Measurements from ENCODE around the gene MRAP. TPM values are rescaled to one million over a fixed set of nuclear protein-coding genes. Genes with fewer than 3 reads are reported as not detected.

The MRAP gene
- total and polyA plus RNA-seq, 2 experiments from 2014 or later: not detected

DNA sequence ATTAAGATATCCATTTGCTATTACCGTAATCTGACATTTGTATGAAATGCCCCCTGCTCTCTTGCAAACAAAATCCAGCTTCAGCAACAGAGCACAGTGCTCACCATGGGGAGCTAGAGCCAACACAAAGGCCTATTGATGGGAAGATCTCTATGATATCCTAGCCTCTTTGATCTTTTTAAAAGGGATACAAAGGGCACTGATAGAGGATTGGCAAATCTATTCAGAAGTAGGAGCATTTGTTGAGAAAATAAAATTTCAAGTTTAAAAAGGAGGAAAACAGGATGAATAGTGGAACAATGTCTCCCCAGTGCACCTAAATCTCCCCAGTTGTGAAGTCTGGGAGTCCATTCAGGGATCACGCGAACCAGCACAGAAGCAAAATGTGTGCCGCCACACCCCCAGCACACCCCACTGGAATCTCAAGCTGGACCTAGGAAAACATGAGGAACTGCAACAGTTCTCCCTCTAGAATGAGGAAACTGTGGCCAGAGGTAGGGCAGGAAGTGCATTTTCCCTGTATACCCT is 32.2 kb downstream of the MRAP start:
- Histone ChIP-seq H3K27me3 (replicated peaks; ENCODE audit: insufficient read depth) (no peaks in the 10 kb centered on the region), H3K27ac (0 out of 2 replicates have a peak overlapping the region, but pooled peaks have one; percentile 88), H3F3A (ENCODE audit: insufficient read depth) (peaks cover 58% of the 10 kb centered on the region), H3K79me2 (ENCODE audit: insufficient read depth) (peaks cover 30% of the 10 kb centered on the region), H3K9ac (no peak overlapping the region), H2AFZ (no peak overlapping the region), H3K9me3 (ENCODE audit: low read depth) (no peaks in the 10 kb centered on the region), H3K4me2 (ENCODE audit: unreplicated experiment) (no peak overlapping the region), H3K4me1 (ENCODE audit: insufficient read depth) (peaks cover 43% of the 10 kb centered on the region), H3K4me3 (no peak overlapping the region), H3K9me2 (ENCODE audit: insufficient read depth) (no peaks in the 10 kb centered on the region), H3K36me3 (ENCODE audit: low read depth) (peaks cover 45% of the 10 kb centered on the region), H4K20me1 (ENCODE audit: insufficient read depth) (no peaks in the 10 kb centered on the region)
- no peak for TF ChIP-seq EZH2phosphoT487 (IDR thresholded peaks at IDR 0.05; ENCODE audit: insufficient read depth, low read depth)
- no peak for TF ChIP-seq EZH2 (IDR thresholded peaks at IDR 0.05; ENCODE audit: insufficient read depth, poor library complexity, severe bottlenecking)
- DNase-seq: no peak
- in situ Hi-C loops (cut with MboI): no loop called here
- 97 to 100% methylated on average over 4 of the region's 4 CpGs for WGBS, 2 experiments (ENCODE audit: low coverage in 1 of 2, low lambda C conversion rate in 2 of 2, missing lambda C conversion rate in 2 of 2)

DNA sequence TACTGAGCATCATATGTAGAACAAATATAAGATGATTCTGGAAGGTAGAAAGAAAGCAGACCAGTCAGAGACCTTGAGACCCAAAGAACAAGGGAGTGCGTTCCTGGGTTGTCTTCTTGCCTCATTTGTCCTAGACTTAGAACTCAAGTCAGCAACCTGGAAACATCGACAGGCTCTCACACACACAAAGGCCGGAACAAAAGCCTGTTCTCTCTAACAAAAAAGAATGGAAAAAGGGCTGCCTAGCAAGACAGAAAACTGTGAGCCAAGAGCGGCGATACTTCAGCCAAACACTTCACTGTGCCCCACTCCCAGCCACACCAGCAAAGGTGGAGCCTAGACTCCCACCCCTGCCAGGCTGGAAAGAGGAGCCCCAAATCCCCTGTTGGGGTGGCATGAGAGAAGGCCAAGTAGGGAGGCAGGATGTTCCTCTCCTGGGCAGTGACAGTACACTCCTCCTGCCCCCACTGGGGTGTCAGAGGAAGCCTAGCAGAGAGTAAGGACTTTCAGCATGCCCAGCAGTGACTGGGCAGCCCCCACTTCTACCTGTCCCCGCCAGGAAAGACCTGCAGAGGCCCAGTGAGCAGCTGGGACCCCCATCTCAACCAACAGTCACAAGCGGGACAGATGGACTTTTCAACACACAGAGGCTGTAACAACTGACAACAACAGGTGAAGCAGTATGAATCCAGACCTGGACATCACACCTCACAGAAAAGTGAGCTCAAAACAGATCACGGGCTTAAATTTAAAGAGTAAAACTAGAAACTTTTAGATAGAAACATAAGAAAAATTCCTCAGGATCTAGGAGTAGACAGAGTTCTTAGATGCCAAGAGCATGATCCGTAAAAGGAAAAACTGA is 33.0 kb downstream of the MRAP start:
- Histone ChIP-seq H3K9ac (no peak overlapping the region), H4K20me1 (ENCODE audit: insufficient read depth) (no peaks in the 10 kb centered on the region), H3K36me3 (ENCODE audit: low read depth) (peaks cover 38% of the 10 kb centered on the region), H3K27ac (no peak overlapping the region), H3K4me1 (ENCODE audit: insufficient read depth) (peaks cover 44% of the 10 kb centered on the region), H3K9me2 (ENCODE audit: insufficient read depth) (no peaks in the 10 kb centered on the region), H2AFZ (no peak overlapping the region), H3K27me3 (replicated peaks; ENCODE audit: insufficient read depth) (no peaks in the 10 kb centered on the region), H3F3A (ENCODE audit: insufficient read depth) (peaks cover 65% of the 10 kb centered on the region), H3K4me3 (no peak overlapping the region), H3K9me3 (ENCODE audit: low read depth) (no peaks in the 10 kb centered on the region), H3K79me2 (ENCODE audit: insufficient read depth) (peaks cover 22% of the 10 kb centered on the region), H3K4me2 (ENCODE audit: unreplicated experiment) (no peak overlapping the region)
- 97 to 99% methylated on average over 9 of the region's 9 CpGs for WGBS, 2 experiments (ENCODE audit: low coverage in 1 of 2, low lambda C conversion rate in 2 of 2, missing lambda C conversion rate in 2 of 2)
- TF ChIP-seq EZH2phosphoT487 (IDR thresholded peaks at IDR 0.05; ENCODE audit: insufficient read depth, low read depth): no peak
- TF ChIP-seq EZH2 (IDR thresholded peaks at IDR 0.05; ENCODE audit: insufficient read depth, poor library complexity, severe bottlenecking): no peak
- DNase-seq: no peak
- in situ Hi-C loops (cut with MboI): no loop called here

DNA sequence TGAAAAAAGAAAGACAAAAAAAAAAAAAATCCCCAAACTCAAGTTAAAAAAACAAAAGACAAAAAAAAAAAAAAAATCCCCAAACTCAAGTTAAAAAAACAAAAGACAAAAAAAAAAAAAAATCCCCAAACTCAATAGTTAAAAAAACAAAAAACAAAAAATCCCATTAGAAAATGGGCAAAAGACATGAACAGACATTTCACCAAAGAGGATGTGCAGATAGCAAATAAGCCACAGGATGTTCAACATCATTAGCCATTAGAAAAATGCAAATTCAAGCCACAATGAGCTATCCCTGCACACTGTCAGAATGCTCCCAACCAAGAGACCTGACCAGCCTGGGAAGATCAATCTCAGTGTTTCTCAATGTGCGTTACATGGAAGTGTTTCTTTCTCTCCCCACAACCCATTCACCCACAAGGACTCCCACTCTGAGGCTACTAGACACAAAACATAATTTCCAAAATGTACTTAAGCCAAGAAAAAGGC is 33.9 kb downstream of the MRAP start:
- Histone ChIP-seq H3K9me3 (ENCODE audit: low read depth) (no peaks in the 10 kb centered on the region), H3K4me2 (ENCODE audit: unreplicated experiment) (no peak overlapping the region), H4K20me1 (ENCODE audit: insufficient read depth) (no peaks in the 10 kb centered on the region), H3K4me3 (no peak overlapping the region), H3K4me1 (ENCODE audit: insufficient read depth) (peaks cover 44% of the 10 kb centered on the region), H3F3A (ENCODE audit: insufficient read depth) (peaks cover 61% of the 10 kb centered on the region), H3K27me3 (replicated peaks; ENCODE audit: insufficient read depth) (no peaks in the 10 kb centered on the region), H2AFZ (no peak overlapping the region), H3K79me2 (ENCODE audit: insufficient read depth) (peaks cover 15% of the 10 kb centered on the region), H3K9ac (no peak overlapping the region), H3K36me3 (ENCODE audit: low read depth) (peaks cover 31% of the 10 kb centered on the region), H3K9me2 (ENCODE audit: insufficient read depth) (no peaks in the 10 kb centered on the region), H3K27ac (no peak overlapping the region)
- in situ Hi-C loops (cut with MboI): no loop called here
- no peak for TF ChIP-seq EZH2phosphoT487 (IDR thresholded peaks at IDR 0.05; ENCODE audit: insufficient read depth, low read depth)
- TF ChIP-seq EZH2 (IDR thresholded peaks at IDR 0.05; ENCODE audit: insufficient read depth, poor library complexity, severe bottlenecking): no peak
- no peak for DNase-seq
- 97 to 100% methylated on average over 1 of the region's 1 CpG for WGBS, 2 experiments (ENCODE audit: low coverage in 1 of 2, low lambda C conversion rate in 2 of 2, missing lambda C conversion rate in 2 of 2)

DNA sequence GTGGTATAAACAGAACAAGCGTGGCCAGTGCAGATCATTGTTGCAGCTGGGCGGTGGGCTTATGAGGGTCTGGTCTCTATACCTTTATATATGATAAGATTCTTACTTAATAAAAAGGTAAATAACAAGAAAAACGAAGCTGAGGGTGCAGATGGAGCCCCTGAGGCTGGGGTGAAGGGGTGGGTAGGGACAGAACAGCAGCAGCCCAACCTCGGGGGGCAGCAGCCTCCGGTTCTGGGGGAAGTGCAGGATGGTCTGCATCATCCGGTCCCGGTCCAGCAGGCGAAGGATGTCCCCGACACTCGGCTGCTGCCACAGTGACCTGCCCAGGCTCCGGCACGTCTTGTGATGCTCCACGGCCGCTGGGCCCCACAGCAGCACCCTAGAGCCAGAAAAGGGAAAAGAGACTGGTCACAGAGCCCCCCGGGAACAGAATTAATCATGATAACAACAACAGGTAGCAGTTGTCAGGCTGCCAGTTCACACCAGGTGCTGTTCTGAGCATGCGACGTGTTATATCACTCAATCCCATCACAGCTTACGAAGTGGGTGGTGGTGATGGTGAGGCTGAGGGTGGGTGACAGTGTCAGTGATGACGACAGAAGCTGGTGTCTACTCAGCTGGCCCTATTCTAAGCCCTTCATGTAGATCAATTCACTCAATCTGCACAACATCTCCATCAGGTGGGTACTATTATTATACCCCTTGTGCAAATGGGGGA is 35.5 kb downstream of the MRAP start:
- Histone ChIP-seq H3K79me2 (ENCODE audit: insufficient read depth) (peaks cover 12% of the 10 kb centered on the region; the same call in 1 of the 2 replicates), H3K4me2 (ENCODE audit: unreplicated experiment) (no peak overlapping the region), H3K4me1 (ENCODE audit: insufficient read depth) (peaks cover 29% of the 10 kb centered on the region), H3K36me3 (ENCODE audit: low read depth) (peaks cover 39% of the 10 kb centered on the region), H3K27ac (no peak overlapping the region), H3K4me3 (no peak overlapping the region), H4K20me1 (ENCODE audit: insufficient read depth) (no peaks in the 10 kb centered on the region), H3K27me3 (replicated peaks; ENCODE audit: insufficient read depth) (no peaks in the 10 kb centered on the region), H3F3A (ENCODE audit: insufficient read depth) (peaks cover 45% of the 10 kb centered on the region), H3K9ac (no peak overlapping the region), H3K9me2 (ENCODE audit: insufficient read depth) (no peaks in the 10 kb centered on the region), H2AFZ (no peak overlapping the region), H3K9me3 (ENCODE audit: low read depth) (no peaks in the 10 kb centered on the region)
- no peak for DNase-seq
- no peak for TF ChIP-seq EZH2phosphoT487 (IDR thresholded peaks at IDR 0.05; ENCODE audit: insufficient read depth, low read depth)
- TF ChIP-seq EZH2 (IDR thresholded peaks at IDR 0.05; ENCODE audit: insufficient read depth, poor library complexity, severe bottlenecking): no peak
- 95 to 97% methylated on average over 16 to 19 of the region's 19 CpGs for WGBS, 2 experiments (ENCODE audit: low coverage in 1 of 2, low lambda C conversion rate in 2 of 2, missing lambda C conversion rate in 2 of 2)
- in situ Hi-C loops (cut with MboI): no loop called here

Data from GM23248 (cell line).